ENCODE results near the gene USP20.

USP20 gene

GRCh38 chr9:129919841-129920240, 84.6 kb downstream of the USP20 start:
- DNase-seq (ENCODE audit: low read depth) = no peak

GRCh38 chr9:129921905-129922304, 86.6 kb downstream of the USP20 start:
- no peak for DNase-seq (ENCODE audit: low read depth)

- DNase-seq (ENCODE audit: low read depth) = no peak
These were observed 88.3 kb downstream of the USP20 start for GRCh38 chr9:129923589-129923988.

DNA sequence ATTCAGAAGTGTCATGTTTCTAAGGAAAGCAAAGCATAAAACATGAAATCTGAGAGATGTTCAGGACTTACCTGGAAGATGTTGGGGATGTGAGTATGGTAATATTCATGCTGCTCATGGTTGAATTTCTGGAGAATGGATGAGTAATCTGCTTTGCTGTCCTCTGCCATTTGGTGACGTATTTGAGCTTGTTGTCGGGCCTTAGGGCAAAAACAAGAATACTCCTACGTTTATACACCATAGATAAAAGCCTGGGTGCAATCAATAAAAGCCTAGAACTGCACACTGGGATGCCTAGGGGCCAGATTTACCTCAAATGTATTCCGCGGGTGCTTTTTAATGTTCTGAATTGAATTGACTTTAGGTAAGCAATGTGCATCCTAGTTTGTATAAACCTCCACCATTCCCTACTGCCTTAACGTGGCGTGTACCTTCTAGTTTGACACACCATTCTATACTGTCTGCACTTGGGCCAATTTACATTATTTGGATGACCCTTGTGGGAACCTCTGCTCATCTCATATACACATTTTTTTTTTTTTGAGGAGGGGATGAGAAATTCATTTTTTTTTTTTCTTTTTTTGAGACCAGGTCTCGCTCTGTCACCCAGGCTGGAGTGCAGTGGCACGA, 94.4 kb downstream of the USP20 start:
- no peak for DNase-seq (ENCODE audit: low read depth)

- DNase-seq (ENCODE audit: low read depth) = no peak
These were observed 95.5 kb downstream of the USP20 start for GRCh38 chr9:129930743-129931142.

Data from GM04504 (cell line).